Measurements from ENCODE around the gene ADAT3. TPM values are rescaled to one million over a fixed set of nuclear protein-coding genes. Genes with fewer than 3 reads are reported as not detected.

The ADAT3 gene
- total and polyA plus RNA-seq, 2 of the 4 experiments (the other 2 are of a cell fraction): 0.36 to 2.8 TPM

DNA sequence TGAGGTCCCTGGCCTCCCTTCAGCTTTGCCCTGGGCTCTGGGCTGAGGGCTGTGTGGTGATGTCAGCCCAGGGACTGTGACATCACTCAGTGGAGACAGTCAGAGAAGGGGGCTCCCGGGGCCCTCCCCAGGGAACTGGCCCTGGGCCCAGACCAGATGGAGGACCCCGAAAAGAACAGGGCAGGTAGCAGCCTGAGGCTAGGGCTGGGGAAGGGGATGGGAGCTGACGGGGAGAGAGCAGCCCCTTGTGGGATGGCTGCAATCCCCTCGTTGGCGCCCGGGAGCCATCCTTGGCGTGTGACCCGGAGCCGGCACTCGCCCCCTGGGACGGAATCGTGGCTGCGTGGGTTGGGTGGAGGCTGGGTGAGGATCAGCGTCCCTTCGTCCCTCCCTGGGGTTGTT is 49.3 kb downstream of the ADAT3 start:
- H4K20me1 ChIP-seq (ENCODE audit: insufficient read depth, low read length): peaks cover 87% of the 10 kb centered on the region
- no peak overlapping the region for H2AK9ac ChIP-seq (replicated peaks; ENCODE audit: low read depth, low read length, poor library complexity)
- H2BK5ac ChIP-seq (ENCODE audit: low read depth, low read length, poor library complexity, severe bottlenecking): no peak overlapping the region
- H2BK20ac ChIP-seq (ENCODE audit: low read depth, low read length): no peak overlapping the region
- ATAC-seq (ENCODE audit: low read depth) (no peak), DNase-seq (no peak)
- ChIA-PET POLR2A (ENCODE audit: unreplicated experiment) (no interaction called here), CTCF (no interaction called here)
- no peak overlapping the region for H3K18ac ChIP-seq (ENCODE audit: low read depth, low read length)
- H3K9me1 ChIP-seq (ENCODE audit: insufficient read depth, low read length): peaks cover 5% of the 10 kb centered on the region; the same call in 1 of the 2 replicates
- BruUV-seq (replicated peaks): no TSS peak
- no peak overlapping the region for H3K4ac ChIP-seq (ENCODE audit: low read depth, low read length)
- H3K27me3 ChIP-seq (ENCODE audit: control insufficient read depth, insufficient read depth, low read length): no peaks in the 10 kb centered on the region
- in situ Hi-C loops (cut with MboI; ENCODE audit: low sequenced_read_pairs): no loop called here
- no peak overlapping the region for H3K4me2 ChIP-seq (ENCODE audit: low read depth, low read length)
- H3K27ac ChIP-seq (ENCODE audit: insufficient read depth, low read length): no peak overlapping the region
- no peak for TF ChIP-seq FOS (IDR thresholded peaks at IDR 0.05; ENCODE audit: low read depth, low read length)
- TF ChIP-seq CHD1 (IDR thresholded peaks at IDR 0.05; ENCODE audit: low read depth, low read length): no peak
- no peak for TF ChIP-seq CEBPB (IDR thresholded peaks at IDR 0.05; ENCODE audit: low read depth, low read length)
- TF ChIP-seq SMC3 (IDR thresholded peaks at IDR 0.05; ENCODE audit: low read depth, low read length): no peak
- H4K5ac ChIP-seq (ENCODE audit: low read depth, low read length): no peak overlapping the region
- H3K9ac ChIP-seq (ENCODE audit: low read depth, low read length): no peak overlapping the region
- H2BK15ac ChIP-seq (ENCODE audit: low read depth, low read length): no peak overlapping the region
- peaks cover 15% of the 10 kb centered on the region; the same call in 1 of the 2 replicates for H3K36me3 ChIP-seq (ENCODE audit: control insufficient read depth, insufficient read depth, low read length)
- no peak overlapping the region for H2AFZ ChIP-seq (replicated peaks; ENCODE audit: low read length, poor library complexity)
- no peak overlapping the region for H3K4me3 ChIP-seq (ENCODE audit: insufficient read depth, low read depth, low read length)
- no peak overlapping the region for H2BK120ac ChIP-seq (ENCODE audit: low read depth, low read length)
- no peaks in the 10 kb centered on the region for H3K9me3 ChIP-seq (ENCODE audit: control insufficient read depth, insufficient read depth, low read length)
- no peak overlapping the region for H4K8ac ChIP-seq (ENCODE audit: low read depth in 2 of 2, low read length in 2 of 2)
- H3K56ac ChIP-seq (ENCODE audit: extremely low read depth, insufficient read depth, low read length): no peak overlapping the region
- WGBS, 2 experiments (ENCODE audit: extremely low coverage in 2 of 2, insufficient read length in 1 of 2): 100% methylated on average over 1 of the region's 15 CpGs; no CpG with 5 or more reads in 1 of the 2 experiments
- H4K91ac ChIP-seq (ENCODE audit: insufficient read depth, low read depth, low read length): no peak overlapping the region
- intact Hi-C loops (cut with micrococcal nuclease): no loop called here
- H3K79me1 ChIP-seq (ENCODE audit: low read depth in 1 of 2, low read length in 2 of 2): peaks cover 12 to 69% of the 10 kb centered on the region in 2 experiments; a peak in 3 of 4 replicates
- dilution Hi-C loops (cut with HindIII; ENCODE audit: low sequenced_read_pairs, unreplicated experiment): no loop called here
- H3K4me1 ChIP-seq (ENCODE audit: control insufficient read depth, insufficient read depth, low read length): no peaks in the 10 kb centered on the region
- H2AK5ac ChIP-seq (ENCODE audit: low read depth, low read length): no peak overlapping the region
- no peak overlapping the region for H3K14ac ChIP-seq (replicated peaks; ENCODE audit: low read depth, low read length)
- H3K23ac ChIP-seq (ENCODE audit: low read depth, low read length): no peak overlapping the region

Measured in IMR-90 (cell line).